Activated CD4-positive, alpha-beta T cell treated with anti-CD3 and anti-CD28 coated beads, Interleukin-2, amount 50 U/mL, for 1 hour (primary cell): Measurements from ENCODE around the gene PPP1R14B.

Experiments
- DNase-seq: peaks from one replicate; pipeline ENCODE4 v3.0.0-alpha.2; 2020

The PPP1R14B gene

DNA sequence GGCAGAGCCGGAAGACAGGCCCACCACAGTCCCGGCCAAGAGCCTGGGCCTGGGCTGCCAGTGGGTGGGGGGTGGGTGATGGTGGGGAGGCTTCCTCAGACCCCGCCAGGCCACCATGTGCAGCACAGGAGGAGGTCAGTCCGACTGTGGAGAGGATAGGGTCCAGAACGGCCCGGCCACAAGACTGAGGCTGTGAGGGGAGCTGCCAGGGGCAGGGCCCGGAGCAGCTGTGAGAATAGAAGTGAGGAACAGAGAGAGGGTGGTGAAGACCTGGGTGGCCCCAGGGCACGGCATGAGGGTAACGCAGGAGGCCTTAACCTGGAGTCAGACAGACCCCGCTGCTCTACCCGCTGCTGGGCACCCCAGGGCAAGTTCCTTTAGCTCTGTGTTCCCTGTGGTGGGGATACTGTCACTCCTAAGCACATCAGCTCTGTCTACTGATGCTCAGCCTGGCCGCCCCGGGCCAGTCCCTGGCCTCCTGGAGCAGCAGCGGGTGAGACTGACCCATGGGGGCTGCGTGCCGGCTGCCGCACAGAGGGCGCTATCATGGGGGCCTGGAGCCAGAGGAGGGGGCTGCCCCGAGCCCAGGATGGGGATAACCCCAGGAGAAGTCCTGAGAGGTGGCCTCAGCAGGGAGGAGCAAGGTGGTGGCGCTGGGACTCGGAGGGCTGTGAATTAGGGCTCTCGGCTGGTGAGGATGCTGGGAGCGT, 38.5 kb downstream of the PPP1R14B start:
- no peak for DNase-seq

DNA sequence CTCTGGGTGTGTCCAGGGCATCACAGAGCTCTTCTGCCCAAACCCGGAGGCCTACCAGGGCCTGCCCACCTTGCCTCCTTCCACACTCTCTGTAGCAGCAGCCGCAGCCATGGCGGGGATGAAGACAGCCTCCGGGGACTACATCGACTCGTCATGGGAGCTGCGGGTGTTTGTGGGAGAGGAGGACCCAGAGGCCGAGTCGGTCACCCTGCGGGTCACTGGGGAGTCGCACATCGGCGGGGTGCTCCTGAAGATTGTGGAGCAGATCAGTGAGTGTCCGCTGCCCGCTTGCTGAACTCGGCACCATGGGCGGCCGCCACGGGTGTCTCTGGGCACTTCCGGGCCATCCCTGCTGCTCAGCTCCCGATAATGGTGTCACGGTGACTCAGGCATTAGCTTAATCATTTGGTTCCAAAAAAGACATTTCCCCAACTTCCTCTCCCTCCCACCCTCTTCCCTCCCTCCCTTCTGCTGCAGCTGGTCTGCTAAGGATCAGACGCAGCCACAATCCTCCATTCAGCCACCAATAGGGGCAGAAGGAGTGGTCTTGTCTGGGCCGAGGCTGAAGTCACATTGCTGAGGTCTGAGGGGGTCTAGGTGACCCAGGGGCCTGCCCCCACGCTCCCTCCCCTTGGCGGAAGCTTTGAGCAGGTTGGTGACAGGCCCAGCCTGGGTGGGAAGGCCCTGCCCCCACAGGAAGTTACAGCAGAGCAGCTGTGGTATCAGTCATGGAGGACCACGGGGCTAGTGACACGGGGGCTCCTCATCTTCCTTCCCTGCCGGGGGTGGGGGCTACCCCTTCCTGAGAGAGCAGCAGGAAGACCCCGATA, 39.3 kb downstream of the PPP1R14B start:
- DNase-seq = peak; percentile 61

- DNase-seq = peak; percentile 59
These were observed 40.1 kb downstream of the PPP1R14B start, which contains the start of gene FERMT3 for GRCh38 chr11:64206457-64207255. Gene FERMT3, plus strand, starts transcription at chr11:64206721. Its CDS starts 644 bp downstream, at chr11:64207365.

- peak; percentile 87 for DNase-seq
These were observed 42.2 kb downstream of the PPP1R14B start for GRCh38 chr11:64204464-64204989.

DNA sequence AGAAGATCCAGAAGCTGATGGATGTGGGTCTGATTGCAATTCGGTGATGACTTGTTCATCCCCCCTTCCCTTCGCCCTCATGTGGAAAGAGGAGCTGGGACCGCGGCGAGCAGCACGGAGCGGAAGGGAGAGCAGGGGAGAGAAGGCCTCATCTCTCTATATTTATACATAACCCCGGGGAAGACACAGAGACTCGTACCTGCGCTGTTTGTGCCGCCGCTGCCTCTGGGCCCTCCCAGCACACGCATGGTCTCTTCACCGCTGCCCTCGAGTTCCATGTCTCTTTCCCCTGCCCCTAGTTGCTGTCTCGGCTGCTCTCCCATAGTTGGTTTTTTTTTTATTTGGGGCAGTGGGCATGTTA, 42.7 kb downstream of the PPP1R14B start:
- DNase-seq = no peak

- no peak for DNase-seq
These were observed 43.2 kb downstream of the PPP1R14B start for GRCh38 chr11:64203421-64204079.

- no peak for DNase-seq
These were observed 43.8 kb downstream of the PPP1R14B start for GRCh38 chr11:64202992-64203391.

DNA sequence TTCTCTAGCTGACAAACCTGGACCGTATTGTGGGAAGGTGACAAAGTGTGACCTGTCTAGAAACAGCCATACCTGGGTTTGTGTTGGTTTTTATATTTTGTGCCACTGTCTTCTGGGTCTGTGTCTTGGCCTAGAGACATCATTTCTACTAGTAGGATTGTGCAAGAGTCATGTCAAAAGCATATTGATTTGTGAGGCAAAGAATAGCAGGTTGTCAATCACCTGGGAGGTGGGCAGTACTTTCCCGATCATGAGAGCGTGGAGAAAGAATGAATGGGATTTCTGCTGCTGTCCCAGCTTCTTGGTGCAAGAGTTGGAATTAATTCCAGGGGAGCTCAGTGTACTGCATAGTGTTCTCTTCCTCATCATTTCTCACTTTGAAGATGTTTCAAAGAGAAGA, 45.2 kb downstream of the PPP1R14B start:
- DNase-seq = no peak

DNA sequence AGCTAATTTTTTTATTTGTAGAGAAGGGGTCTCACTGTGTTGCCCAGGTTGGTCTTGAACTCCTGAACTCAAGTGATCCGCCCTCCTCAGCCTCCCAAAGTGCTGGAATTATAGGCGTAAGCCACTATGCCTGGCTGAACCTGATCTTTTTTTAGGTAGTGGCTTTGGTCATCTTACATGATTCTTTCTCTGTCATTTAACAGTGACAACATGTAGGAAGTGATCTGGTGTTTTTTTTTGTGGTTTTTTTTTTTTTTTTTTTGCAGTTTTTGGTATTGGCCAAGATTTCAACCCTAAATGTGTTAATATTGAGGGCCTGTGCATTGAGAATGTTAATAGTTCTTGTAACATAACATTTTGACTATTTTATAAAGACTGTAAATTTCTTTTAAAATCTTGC, 48.2 kb downstream of the PPP1R14B start:
- no peak for DNase-seq

GRCh38 chr11:64196626-64197025, 50.1 kb downstream of the PPP1R14B start:
- no peak for DNase-seq
